Thoracic aorta (tissue), 2 donors: Measurements from ENCODE around the gene USP48. TPM values are rescaled to one million over a fixed set of nuclear protein-coding genes. Genes with fewer than 3 reads are reported as not detected.

ENCODE experiments used
- ATAC-seq: fragments of 150-250 bp; one replicate; pipeline ENCODE4 v1.8.0; 2017; ENCODE audit warnings: low read depth; ENCODE audit not compliant: insufficient number of reproducible peaks, low FRiP score
- DNase-seq: peaks from one replicate; pipeline ENCODE4 v3.0.0-alpha.2; 2020; ENCODE audit warnings: low spot score
- H3K27ac ChIP-seq, 2 donors: fragments of 200-600 bp; sonication (generic); 1 replicate in 1 of 2; 2 replicates in 1 of 2; pipeline ENCODE4 v1.5.1; 2016; ENCODE audit warnings: mild to moderate bottlenecking in 2 of 2, moderate library complexity in 2 of 2
- H3K27me3 ChIP-seq: fragments of 200-600 bp; sonication (generic); replicated peaks from 2 replicates; pipeline ENCODE4 v1.6.0; 2016; ENCODE audit warnings: mild to moderate bottlenecking; ENCODE audit not compliant: insufficient read depth
- H3K36me3 ChIP-seq: fragments of 200-600 bp; sonication (generic); one replicate; pipeline ENCODE4 v1.5.1; 2016
- H3K4me1 ChIP-seq, 2 donors: fragments of 200-600 bp; sonication (generic); 1 replicate in 1 of 2; 2 replicates in 1 of 2; pipeline versions ENCODE4 v1.5.1 to v1.6.0; 2016; ENCODE audit warnings: low read depth in 2 of 2, mild to moderate bottlenecking in 1 of 2; ENCODE audit not compliant: control insufficient read depth in 1 of 2
- H3K4me3 ChIP-seq: fragments of 200-600 bp; sonication (generic); 2 replicates; pipeline ENCODE4 v1.5.1; 2016; ENCODE audit warnings: mild to moderate bottlenecking
- H3K9me3 ChIP-seq: fragments of 200-600 bp; sonication (generic); 2 replicates; pipeline ENCODE4 v1.5.1; 2016
- CTCF ChIP-seq: fragments of 200-600 bp; sonication (generic); IDR thresholded peaks from one replicate; pipeline ENCODE4 v1.5.1; 2019; ENCODE audit warnings: antibody characterized with exemption
- total RNA-seq, 2 donors: library from RNA; depleted of rRNA; stranded (reverse); fragments of >200 nt; gene quantifications; one replicate each; pipeline versions ENCODE4 v1.1.0 to v1.2.3, GENCODE V29; 2016

The USP48 gene
- total RNA-seq, result 10 to 100 TPM; 48.9 to 77.5 TPM

GRCh38 chr1:21782868-21783678 is at the start of gene USP48:
Gene USP48 (minus strand): TSS chr1:21783149. CDS start chr1:21782957, 192 bp downstream.
- no peak for TF ChIP-seq CTCF

GRCh38 chr1:21831454-21831970 is 48.6 kb upstream of the USP48 start:
- Histone ChIP-seq H3K4me3 (no peak overlapping the region), H3K9me3 (no peaks in the 10 kb centered on the region), H3K36me3 (peaks cover 95% of the 10 kb centered on the region), H3K4me1 (no peaks in the 10 kb centered on the region), H3K27me3 (no peaks in the 10 kb centered on the region), H3K27ac (no peak overlapping the region)
- DNase-seq (no peak), ATAC-seq (no peak)
- TF ChIP-seq CTCF, result no peak

More at GRCh38 chr1:21782868-21783678, at the start of gene USP48:
- peak; percentile 94 for DNase-seq
- H3K36me3 ChIP-seq, result no peaks in the 10 kb centered on the region
- H3K27ac ChIP-seq, result peak within 1 kb of the TSS; percentile 98 to 99
- peaks cover 5 to 29% of the 10 kb centered on the region in 2 donors for H3K4me1 ChIP-seq
- peak; percentile 93 for ATAC-seq
- H3K27me3 ChIP-seq, result no peaks in the 10 kb centered on the region
- no peaks in the 10 kb centered on the region for H3K9me3 ChIP-seq
- H3K4me3 ChIP-seq, result peak within 1 kb of the TSS; percentile 87

- no peak for TF ChIP-seq CTCF
- ATAC-seq, result no peak
- H3K36me3 ChIP-seq, result peaks cover 95% of the 10 kb centered on the region
Measured at GRCh38 chr1:21830792-21831453, 48.0 kb upstream of the USP48 start.

GRCh38 chr1:21829294-21829693 is 46.3 kb upstream of the USP48 start:
- H3K27ac ChIP-seq, result no peak overlapping the region
- H3K4me3 ChIP-seq, result no peak overlapping the region
- DNase-seq (no peak), ATAC-seq (no peak)
- H3K9me3 ChIP-seq, result no peaks in the 10 kb centered on the region
- no peaks in the 10 kb centered on the region for H3K4me1 ChIP-seq
- H3K27me3 ChIP-seq, result no peaks in the 10 kb centered on the region
- TF ChIP-seq CTCF, result no peak
- peaks cover 89% of the 10 kb centered on the region for H3K36me3 ChIP-seq

More at GRCh38 chr1:21830792-21831453, 48.0 kb upstream of the USP48 start:
- Histone ChIP-seq H3K27ac (no peak overlapping the region), H3K9me3 (no peaks in the 10 kb centered on the region), H3K27me3 (no peaks in the 10 kb centered on the region), H3K4me1 (no peaks in the 10 kb centered on the region), H3K4me3 (no peak overlapping the region)
- no peak for DNase-seq
